ENCODE results near the gene PRKCQ. TPM values are rescaled to one million over a fixed set of nuclear protein-coding genes. Genes with fewer than 3 reads are reported as not detected.

The PRKCQ gene
- total and polyA plus RNA-seq, 4 donors = 0.13 to 3.3 (median 0.45) TPM

DNA sequence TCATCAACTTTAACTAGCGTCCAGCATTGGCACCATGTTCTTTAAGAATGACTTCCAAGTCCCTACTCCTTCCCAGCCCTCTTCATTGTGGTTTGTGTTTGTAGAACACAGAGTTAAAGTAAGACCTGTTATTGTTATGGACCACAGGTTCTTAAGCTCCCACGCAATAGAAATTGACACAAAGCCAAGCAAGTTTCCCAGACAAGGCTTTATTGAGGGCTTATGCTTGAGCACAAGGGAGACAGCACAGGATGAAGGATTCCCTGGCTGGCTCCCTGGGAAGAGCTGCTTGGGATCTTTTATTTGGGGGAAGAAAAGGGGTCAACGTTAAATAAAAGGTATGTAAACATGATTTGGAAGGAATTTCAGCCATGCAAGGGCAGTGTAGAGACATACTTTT lies 44.3 kb upstream of the PRKCQ start:
- Histone ChIP-seq H3K36me3 (ENCODE audit: control insufficient read depth in 4 of 4, insufficient read depth in 3 of 4, low read depth in 1 of 4, low read length in 3 of 4) (no peaks in the 10 kb centered on the region), H3K9me3 (ENCODE audit: control insufficient read depth in 4 of 4, low read length in 3 of 4) (no peaks in the 10 kb centered on the region), H3K27ac (ENCODE audit: low read depth in 1 of 2, low read length in 2 of 2) (no peak overlapping the region), H3K4me1 (ENCODE audit: control insufficient read depth in 4 of 4, insufficient read depth in 4 of 4, low read length in 3 of 4) (no peaks in the 10 kb centered on the region), H3K4me3 (ENCODE audit: low read depth in 1 of 3, low read length in 3 of 3) (no peak overlapping the region), H3K9ac (ENCODE audit: low read depth in 1 of 2, low read length in 2 of 2) (no peak overlapping the region), H3K27me3 (ENCODE audit: control insufficient read depth in 4 of 4, insufficient read depth in 4 of 4, low read length in 3 of 4) (peaks cover 0 to 4% (median 0%) of the 10 kb centered on the region in 4 donors)
- no peak for DNase-seq (ENCODE audit: low spot score)
- TF ChIP-seq HNF4G (IDR thresholded peaks at IDR 0.05) (no peak), RXRA (IDR thresholded peaks at IDR 0.05) (no peak), RAD21 (IDR thresholded peaks at IDR 0.05) (no peak), YY1 (IDR thresholded peaks at IDR 0.05) (no peak), EGR1 (IDR thresholded peaks at IDR 0.05; ENCODE audit: low read depth in 2 of 2) (no peak), JUND (IDR thresholded peaks at IDR 0.05) (no peak), GABPA (IDR thresholded peaks at IDR 0.05 in 1 of 2, conservative IDR thresholded peaks at IDR 0.05 in 1 of 2) (no peak), HNF4A (conservative IDR thresholded peaks at IDR 0.05) (no peak), FOXA1 (IDR thresholded peaks at IDR 0.05) (no peak), NR2F2 (IDR thresholded peaks at IDR 0.05) (no peak), FOXA2 (IDR thresholded peaks at IDR 0.05) (no peak), SP1 (IDR thresholded peaks at IDR 0.05) (no peak), TAF1 (conservative IDR thresholded peaks at IDR 0.05) (no peak)
- TF ChIP-seq, protein P1, sequence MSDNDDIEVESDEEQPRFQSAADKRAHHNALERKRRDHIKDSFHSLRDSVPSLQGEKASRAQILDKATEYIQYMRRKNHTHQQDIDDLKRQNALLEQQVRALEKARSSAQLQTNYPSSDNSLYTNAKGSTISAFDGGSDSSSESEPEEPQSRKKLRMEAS (IDR thresholded peaks at IDR 0.05) = no peak
- TF ChIP-seq, protein P2, sequence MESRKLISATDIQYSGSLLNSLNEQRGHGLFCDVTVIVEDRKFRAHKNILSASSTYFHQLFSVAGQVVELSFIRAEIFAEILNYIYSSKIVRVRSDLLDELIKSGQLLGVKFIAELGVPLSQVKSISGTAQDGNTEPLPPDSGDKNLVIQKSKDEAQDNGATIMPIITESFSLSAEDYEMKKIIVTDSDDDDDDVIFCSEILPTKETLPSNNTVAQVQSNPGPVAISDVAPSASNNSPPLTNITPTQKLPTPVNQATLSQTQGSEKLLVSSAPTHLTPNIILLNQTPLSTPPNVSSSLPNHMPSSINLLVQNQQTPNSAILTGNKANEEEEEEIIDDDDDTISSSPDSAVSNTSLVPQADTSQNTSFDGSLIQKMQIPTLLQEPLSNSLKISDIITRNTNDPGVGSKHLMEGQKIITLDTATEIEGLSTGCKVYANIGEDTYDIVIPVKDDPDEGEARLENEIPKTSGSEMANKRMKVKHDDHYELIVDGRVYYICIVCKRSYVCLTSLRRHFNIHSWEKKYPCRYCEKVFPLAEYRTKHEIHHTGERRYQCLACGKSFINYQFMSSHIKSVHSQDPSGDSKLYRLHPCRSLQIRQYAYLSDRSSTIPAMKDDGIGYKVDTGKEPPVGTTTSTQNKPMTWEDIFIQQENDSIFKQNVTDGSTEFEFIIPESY (IDR thresholded peaks at IDR 0.05) = no peak
- TF ChIP-seq, protein P3, sequence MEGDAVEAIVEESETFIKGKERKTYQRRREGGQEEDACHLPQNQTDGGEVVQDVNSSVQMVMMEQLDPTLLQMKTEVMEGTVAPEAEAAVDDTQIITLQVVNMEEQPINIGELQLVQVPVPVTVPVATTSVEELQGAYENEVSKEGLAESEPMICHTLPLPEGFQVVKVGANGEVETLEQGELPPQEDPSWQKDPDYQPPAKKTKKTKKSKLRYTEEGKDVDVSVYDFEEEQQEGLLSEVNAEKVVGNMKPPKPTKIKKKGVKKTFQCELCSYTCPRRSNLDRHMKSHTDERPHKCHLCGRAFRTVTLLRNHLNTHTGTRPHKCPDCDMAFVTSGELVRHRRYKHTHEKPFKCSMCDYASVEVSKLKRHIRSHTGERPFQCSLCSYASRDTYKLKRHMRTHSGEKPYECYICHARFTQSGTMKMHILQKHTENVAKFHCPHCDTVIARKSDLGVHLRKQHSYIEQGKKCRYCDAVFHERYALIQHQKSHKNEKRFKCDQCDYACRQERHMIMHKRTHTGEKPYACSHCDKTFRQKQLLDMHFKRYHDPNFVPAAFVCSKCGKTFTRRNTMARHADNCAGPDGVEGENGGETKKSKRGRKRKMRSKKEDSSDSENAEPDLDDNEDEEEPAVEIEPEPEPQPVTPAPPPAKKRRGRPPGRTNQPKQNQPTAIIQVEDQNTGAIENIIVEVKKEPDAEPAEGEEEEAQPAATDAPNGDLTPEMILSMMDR (IDR thresholded peaks at IDR 0.05; ENCODE audit: low read depth, low read length, missing input control) = no peak
- TF ChIP-seq, protein P4, sequence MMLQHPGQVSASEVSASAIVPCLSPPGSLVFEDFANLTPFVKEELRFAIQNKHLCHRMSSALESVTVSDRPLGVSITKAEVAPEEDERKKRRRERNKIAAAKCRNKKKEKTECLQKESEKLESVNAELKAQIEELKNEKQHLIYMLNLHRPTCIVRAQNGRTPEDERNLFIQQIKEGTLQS (IDR thresholded peaks at IDR 0.05) = no peak
- 67% methylated on average over 3 of the region's 3 CpGs for WGBS

DNA sequence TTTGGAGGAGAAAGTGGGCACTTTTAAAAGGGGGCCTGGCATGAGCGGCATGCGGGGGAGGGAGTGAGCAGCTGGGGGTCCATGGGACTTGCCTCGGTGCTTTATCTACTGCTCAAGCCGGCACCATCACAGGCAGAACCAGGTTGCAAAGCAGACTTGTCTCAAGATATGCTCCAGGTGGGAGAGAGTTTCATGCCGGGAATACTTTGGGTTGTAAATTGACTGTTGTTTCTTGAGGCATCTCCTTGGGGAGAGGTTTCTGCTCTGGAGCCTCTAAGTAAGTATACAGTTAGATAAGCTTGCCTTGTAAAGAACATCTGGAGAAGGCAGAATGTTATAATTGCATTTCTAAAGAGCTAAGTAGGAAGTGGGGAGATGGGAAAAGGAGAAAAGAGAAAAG lies 42.8 kb upstream of the PRKCQ start:
- Histone ChIP-seq H3K4me1 (ENCODE audit: control insufficient read depth in 4 of 4, insufficient read depth in 4 of 4, low read length in 3 of 4) (no peaks in the 10 kb centered on the region), H3K4me3 (ENCODE audit: low read depth in 1 of 3, low read length in 3 of 3) (no peak overlapping the region), H3K27ac (ENCODE audit: low read depth in 1 of 2, low read length in 2 of 2) (no peak overlapping the region), H3K9ac (ENCODE audit: low read depth in 1 of 2, low read length in 2 of 2) (no peak overlapping the region), H3K27me3 (ENCODE audit: control insufficient read depth in 4 of 4, insufficient read depth in 4 of 4, low read length in 3 of 4) (peaks cover 0 to 4% (median 0%) of the 10 kb centered on the region in 4 donors), H3K9me3 (ENCODE audit: control insufficient read depth in 4 of 4, low read length in 3 of 4) (no peaks in the 10 kb centered on the region), H3K36me3 (ENCODE audit: control insufficient read depth in 4 of 4, insufficient read depth in 3 of 4, low read depth in 1 of 4, low read length in 3 of 4) (no peaks in the 10 kb centered on the region)
- WGBS = 59% methylated on average over 5 of the region's 5 CpGs
- no peak for DNase-seq (ENCODE audit: low spot score)
- no peak for TF ChIP-seq HNF4A (conservative IDR thresholded peaks at IDR 0.05)
- TF ChIP-seq, protein P1 (IDR thresholded peaks at IDR 0.05) = no peak
- TF ChIP-seq NR2F2 (IDR thresholded peaks at IDR 0.05) = no peak
- TF ChIP-seq RXRA (IDR thresholded peaks at IDR 0.05) = no peak
- TF ChIP-seq, protein P4 (IDR thresholded peaks at IDR 0.05) = no peak
- TF ChIP-seq GABPA (IDR thresholded peaks at IDR 0.05 in 1 of 2, conservative IDR thresholded peaks at IDR 0.05 in 1 of 2) = no peak
- TF ChIP-seq FOXA1 (IDR thresholded peaks at IDR 0.05) = no peak
- TF ChIP-seq RAD21 (IDR thresholded peaks at IDR 0.05) = no peak
- TF ChIP-seq HNF4G (IDR thresholded peaks at IDR 0.05) = no peak
- TF ChIP-seq, protein P3 (IDR thresholded peaks at IDR 0.05; ENCODE audit: low read depth, low read length, missing input control) = no peak
- TF ChIP-seq FOXA2 (IDR thresholded peaks at IDR 0.05) = no peak
- no peak for TF ChIP-seq SP1 (IDR thresholded peaks at IDR 0.05)
- no peak for TF ChIP-seq YY1 (IDR thresholded peaks at IDR 0.05)
- no peak for TF ChIP-seq EGR1 (IDR thresholded peaks at IDR 0.05; ENCODE audit: low read depth in 2 of 2)
- TF ChIP-seq, protein P5, sequence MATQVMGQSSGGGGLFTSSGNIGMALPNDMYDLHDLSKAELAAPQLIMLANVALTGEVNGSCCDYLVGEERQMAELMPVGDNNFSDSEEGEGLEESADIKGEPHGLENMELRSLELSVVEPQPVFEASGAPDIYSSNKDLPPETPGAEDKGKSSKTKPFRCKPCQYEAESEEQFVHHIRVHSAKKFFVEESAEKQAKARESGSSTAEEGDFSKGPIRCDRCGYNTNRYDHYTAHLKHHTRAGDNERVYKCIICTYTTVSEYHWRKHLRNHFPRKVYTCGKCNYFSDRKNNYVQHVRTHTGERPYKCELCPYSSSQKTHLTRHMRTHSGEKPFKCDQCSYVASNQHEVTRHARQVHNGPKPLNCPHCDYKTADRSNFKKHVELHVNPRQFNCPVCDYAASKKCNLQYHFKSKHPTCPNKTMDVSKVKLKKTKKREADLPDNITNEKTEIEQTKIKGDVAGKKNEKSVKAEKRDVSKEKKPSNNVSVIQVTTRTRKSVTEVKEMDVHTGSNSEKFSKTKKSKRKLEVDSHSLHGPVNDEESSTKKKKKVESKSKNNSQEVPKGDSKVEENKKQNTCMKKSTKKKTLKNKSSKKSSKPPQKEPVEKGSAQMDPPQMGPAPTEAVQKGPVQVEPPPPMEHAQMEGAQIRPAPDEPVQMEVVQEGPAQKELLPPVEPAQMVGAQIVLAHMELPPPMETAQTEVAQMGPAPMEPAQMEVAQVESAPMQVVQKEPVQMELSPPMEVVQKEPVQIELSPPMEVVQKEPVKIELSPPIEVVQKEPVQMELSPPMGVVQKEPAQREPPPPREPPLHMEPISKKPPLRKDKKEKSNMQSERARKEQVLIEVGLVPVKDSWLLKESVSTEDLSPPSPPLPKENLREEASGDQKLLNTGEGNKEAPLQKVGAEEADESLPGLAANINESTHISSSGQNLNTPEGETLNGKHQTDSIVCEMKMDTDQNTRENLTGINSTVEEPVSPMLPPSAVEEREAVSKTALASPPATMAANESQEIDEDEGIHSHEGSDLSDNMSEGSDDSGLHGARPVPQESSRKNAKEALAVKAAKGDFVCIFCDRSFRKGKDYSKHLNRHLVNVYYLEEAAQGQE (IDR thresholded peaks at IDR 0.05) = no peak
- no peak for TF ChIP-seq TAF1 (conservative IDR thresholded peaks at IDR 0.05)

Data from liver (tissue), 9 donors.